Measurements from ENCODE around the gene ZNF598.
"Not testable (repeated sequence)": the region's sequence is repeated elsewhere in the genome, so short reads cannot be mapped to it uniquely, and the experiment has no call there.

Gene ZNF598

DNA sequence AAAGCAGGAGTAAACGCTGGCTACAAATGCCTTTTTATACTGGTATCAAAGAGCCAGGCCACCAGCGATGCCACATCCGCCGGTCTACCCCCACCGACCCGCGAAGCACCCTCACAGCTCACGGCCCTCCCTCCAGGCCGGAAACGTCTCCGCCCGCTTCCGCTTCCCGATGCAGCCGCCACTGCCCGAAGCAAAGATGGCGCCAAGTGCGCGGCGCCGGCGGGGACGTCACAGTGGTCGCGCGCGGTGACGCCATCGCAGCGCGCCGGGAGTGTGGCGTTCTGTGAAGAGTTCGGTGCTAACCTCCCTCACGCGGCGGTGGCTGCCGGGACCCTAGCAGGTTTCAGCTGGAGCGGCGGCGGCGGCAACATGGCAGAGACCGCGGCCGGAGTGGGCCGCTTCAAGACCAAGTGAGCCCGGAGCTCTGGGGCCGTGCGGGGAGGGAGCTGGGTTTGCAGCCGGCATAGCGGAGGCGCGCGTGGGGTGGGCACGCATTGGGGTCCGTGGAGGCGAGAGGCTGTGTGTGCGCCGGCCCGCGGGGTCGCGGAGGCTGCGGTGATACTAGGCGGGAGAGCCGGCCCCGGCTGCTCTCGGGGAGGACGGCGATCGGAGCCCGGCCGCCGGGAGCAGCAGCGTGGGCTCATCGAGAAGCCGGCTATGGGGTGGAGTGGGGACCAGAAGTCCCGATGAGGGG is 37.7 kb downstream of the ZNF598 start, which contains the start of gene TBL3:
Gene TBL3, plus strand, starts transcription at position 258 of the 694 bp plus-strand sequence. Its CDS starts 112 bp downstream, at position 370.
- Mint-ChIP-seq H3K9me3 (no peaks in the 10 kb centered on the region), H3K4me1 (peaks cover 54% of the 10 kb centered on the region), H3K27ac (peak within 1 kb of the TSS; percentile 94 to 99), H3K4me3 (peak within 1 kb of the TSS; percentile 94 to 100), H3K27me3 (no peaks in the 10 kb centered on the region)
- ATAC-seq (peak; percentile 97), DNase-seq (peak; percentile 97 to 98)

- Mint-ChIP-seq H3K9me3 (no peaks in the 10 kb centered on the region), H3K4me1 (peaks cover 57% of the 10 kb centered on the region), H3K4me3 (no peak overlapping the region), H3K27ac (peak overlapping the region in 1 of 2 donors; percentile 54), H3K27me3 (no peaks in the 10 kb centered on the region)
- ATAC-seq (no peak), DNase-seq (no peak)
Measured at GRCh38 chr16:1968146-1968953, 41.3 kb downstream of the ZNF598 start.

- Mint-ChIP-seq H3K9me3 (no peaks in the 10 kb centered on the region), H3K4me3 (peak within 1 kb of the TSS; percentile 94 to 98), H3K27me3 (no peaks in the 10 kb centered on the region), H3K27ac (peak within 1 kb of the TSS; percentile 98), H3K4me1 (peaks cover 59% of the 10 kb centered on the region)
- ATAC-seq, result no peak
- DNase-seq, result no peak
Measured at GRCh38 chr16:1966460-1966859, 43.2 kb downstream of the ZNF598 start, which contains the start of gene RNF151. TSS of gene RNF151 (plus strand) at chr16:1966856. CDS start at chr16:1966882, 26 bp downstream.

DNA sequence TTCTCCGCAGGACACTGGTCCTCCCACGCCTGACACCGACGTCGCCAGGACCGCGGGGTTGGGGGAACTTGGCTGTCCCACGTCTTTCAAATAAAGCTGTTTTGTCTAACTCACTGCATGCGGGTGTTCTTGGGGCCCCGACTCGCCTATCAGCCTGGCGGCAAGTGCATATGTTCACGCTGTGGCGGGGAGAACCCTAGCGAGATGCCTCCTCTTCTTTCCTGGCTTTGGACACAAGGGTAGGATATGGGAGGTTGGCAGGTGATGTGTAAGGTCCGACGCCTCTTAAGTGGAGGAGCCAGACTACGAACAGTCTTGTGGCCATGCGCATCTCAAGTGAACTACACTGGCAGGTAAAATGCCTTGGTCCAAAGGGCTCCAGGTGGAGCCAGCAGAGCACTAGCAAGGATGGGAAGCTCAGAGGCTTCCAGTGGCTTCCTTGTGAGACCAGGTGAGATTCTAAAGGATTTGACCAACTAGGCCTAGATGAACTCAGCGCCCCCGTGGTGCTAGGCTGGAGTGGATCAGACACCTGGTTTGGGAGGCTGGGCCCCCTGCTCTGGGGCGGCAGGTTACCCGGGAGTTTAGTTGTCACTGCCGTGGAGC is 44.1 kb downstream of the ZNF598 start:
- Mint-ChIP-seq H3K27ac (peak overlapping the region; percentile 98), H3K4me1 (peaks cover 59% of the 10 kb centered on the region), H3K4me3 (peak overlapping the region; percentile 94 to 98), H3K27me3 (no peaks in the 10 kb centered on the region), H3K9me3 (no peaks in the 10 kb centered on the region)
- DNase-seq, result peak in 1 of 2 donors; percentile 23
- no peak for ATAC-seq

GRCh38 chr16:1964506-1965395 is 44.9 kb downstream of the ZNF598 start, which contains the start of gene RPS2:
TSS of gene RPS2 (minus strand) at chr16:1964826. CDS start at chr16:1964625, 201 bp downstream.
- no peaks in the 10 kb centered on the region for H3K9me3 Mint-ChIP-seq
- peaks cover 60% of the 10 kb centered on the region for H3K4me1 Mint-ChIP-seq
- peak within 1 kb of the TSS; percentile 94 to 98 for H3K4me3 Mint-ChIP-seq
- ATAC-seq, result peak; percentile 91
- H3K27ac Mint-ChIP-seq, result peak within 1 kb of the TSS; percentile 98
- peak; percentile 96 to 99 for DNase-seq
- H3K27me3 Mint-ChIP-seq, result no peaks in the 10 kb centered on the region

- H3K9me3 Mint-ChIP-seq, result no peaks in the 10 kb centered on the region
- H3K27ac Mint-ChIP-seq, result peak overlapping the region; percentile 96 to 98
- peaks cover 65% of the 10 kb centered on the region for H3K4me1 Mint-ChIP-seq
- DNase-seq (no peak), ATAC-seq (peak; percentile 6)
- H3K4me3 Mint-ChIP-seq, result peak overlapping the region; percentile 94 to 98
- no peaks in the 10 kb centered on the region for H3K27me3 Mint-ChIP-seq
Measured at GRCh38 chr16:1963806-1964505, 45.7 kb downstream of the ZNF598 start.

DNA sequence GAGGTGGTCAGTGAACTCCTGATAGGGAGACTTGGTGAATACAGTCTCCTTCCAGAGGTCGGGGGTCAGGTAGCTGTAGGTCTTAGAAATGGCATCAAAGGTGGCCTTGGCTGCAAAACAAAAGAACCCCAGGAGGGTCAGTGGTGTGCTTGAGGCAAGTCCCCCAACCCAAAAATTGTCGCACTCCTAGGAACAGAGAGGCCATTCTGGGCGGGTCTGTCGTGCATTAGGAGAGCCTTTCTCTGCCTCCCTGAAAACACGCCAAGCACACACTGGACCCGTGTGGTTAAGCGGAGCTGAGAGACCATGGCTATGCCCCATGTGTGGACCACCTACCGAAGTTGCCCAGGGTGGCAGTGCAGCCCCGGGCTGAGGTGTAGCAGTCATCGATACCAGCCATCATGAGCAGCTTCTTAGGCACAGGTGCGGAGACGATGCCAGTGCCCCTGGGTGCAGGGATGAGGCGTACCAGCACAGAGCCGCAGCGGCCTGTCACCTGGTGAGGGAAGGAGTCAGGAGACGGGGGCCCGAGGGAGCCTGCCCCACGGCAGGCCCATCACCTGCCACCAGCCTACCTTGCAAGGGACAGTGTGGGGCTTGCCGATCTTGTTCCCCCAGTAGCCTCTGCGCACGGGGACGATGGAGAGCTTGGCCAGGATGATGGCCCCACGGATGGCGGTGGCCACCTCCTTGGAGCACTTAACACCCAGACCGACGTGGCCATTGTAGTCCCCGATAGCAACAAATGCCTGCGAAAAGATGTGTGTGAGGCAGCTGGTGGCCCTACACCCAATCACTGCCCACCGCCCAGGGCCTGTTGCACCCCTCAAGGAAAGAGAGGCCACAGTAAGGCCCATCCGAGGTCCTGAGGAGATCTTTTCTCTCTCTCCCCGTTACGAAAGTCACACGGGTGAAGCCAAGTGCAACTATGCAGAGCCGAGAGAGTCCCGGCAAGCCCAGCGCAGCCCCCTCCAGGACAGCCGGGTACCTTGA is 47.2 kb downstream of the ZNF598 start:
- not testable (repeated sequence) for ATAC-seq, DNase-seq
- H3K4me1 Mint-ChIP-seq, result peaks cover 66% of the 10 kb centered on the region

DNA sequence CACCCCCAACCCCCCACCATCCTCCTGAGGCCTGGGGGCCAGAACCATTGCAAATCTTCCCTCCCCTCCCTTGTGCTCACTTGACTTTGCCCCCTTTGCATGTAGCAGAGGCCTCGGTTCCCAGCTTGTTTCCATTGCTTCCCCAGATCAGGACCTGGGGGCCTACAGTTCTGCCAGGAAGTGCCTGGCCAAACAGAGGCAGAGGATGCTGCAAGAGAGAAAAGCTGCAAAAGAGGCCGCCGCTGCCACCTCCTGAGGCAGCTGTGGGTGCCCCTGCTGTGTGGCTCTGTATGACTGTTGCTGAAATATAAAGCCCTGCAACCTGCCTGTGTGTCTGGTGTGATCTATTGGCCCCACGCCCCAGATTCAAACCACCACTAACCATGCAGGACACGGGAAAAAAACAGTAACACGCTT is 48.0 kb downstream of the ZNF598 start:
- no peak for DNase-seq
- peak overlapping the region in 1 of 2 donors; percentile 72 for H3K27ac Mint-ChIP-seq
- H3K9me3 Mint-ChIP-seq, result no peaks in the 10 kb centered on the region
- H3K4me3 Mint-ChIP-seq, result peak overlapping the region; percentile 94 to 98
- H3K27me3 Mint-ChIP-seq, result no peaks in the 10 kb centered on the region
- ATAC-seq, result no peak
- peaks cover 61% of the 10 kb centered on the region for H3K4me1 Mint-ChIP-seq

More for the DNA sequence above, 47.2 kb downstream of the ZNF598 start:
- peak overlapping the region; percentile 94 to 98 for H3K4me3 Mint-ChIP-seq
- peak overlapping the region; percentile 96 to 98 for H3K27ac Mint-ChIP-seq
- not testable (repeated sequence) for H3K27me3 Mint-ChIP-seq, H3K9me3 Mint-ChIP-seq

DNA sequence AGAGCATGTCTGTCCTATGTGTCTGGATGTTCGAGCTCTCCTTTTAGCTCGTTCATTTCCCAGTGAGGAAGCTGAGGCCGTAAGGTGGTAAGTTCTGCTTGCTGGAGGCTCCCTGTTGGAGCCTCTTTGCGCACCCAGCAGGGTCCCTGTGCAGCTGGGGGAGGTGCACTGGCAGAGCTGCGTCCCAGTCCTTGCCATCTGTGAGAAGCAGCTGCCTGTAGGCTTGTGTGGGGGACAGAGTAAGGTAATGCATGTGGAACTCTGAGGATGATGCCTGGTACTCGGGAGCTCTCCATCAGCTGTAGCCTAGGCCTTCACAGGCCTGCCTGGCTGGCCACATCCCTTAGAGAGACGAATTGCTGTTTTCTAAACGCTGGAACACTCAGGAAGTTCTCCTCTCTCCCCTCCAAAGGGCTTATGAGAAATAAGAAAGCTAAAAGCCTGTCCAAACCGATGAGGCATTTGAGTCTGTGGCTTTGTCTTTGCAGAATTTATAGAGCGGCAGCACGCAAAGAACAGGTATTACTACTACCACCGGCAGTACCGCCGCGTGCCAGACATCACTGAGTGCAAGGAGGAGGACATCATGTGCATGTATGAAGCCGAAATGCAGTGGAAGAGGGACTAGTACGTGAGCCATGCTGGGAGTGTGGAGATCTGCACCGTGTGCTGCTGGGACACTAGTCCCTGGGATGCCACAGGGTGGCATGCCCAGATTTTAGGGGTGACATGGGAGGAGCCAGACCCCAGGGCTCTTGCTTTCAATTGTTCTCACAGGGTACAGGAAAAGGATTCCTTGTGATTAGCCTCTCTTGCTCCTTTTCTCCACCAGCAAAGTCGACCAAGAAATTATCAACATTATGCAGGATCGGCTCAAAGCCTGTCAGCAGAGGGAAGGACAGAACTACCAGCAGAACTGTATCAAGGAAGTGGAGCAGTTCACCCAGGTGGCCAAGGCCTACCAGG is 48.7 kb downstream of the ZNF598 start:
- DNase-seq (peak in 1 of 2 donors; percentile 40), ATAC-seq (peak; percentile 5)
- Mint-ChIP-seq H3K27ac (peak overlapping the region; percentile 91 to 98), H3K4me3 (peak overlapping the region; percentile 84 to 97), H3K9me3 (no peaks in the 10 kb centered on the region), H3K27me3 (no peaks in the 10 kb centered on the region), H3K4me1 (peaks cover 60% of the 10 kb centered on the region)

DNA sequence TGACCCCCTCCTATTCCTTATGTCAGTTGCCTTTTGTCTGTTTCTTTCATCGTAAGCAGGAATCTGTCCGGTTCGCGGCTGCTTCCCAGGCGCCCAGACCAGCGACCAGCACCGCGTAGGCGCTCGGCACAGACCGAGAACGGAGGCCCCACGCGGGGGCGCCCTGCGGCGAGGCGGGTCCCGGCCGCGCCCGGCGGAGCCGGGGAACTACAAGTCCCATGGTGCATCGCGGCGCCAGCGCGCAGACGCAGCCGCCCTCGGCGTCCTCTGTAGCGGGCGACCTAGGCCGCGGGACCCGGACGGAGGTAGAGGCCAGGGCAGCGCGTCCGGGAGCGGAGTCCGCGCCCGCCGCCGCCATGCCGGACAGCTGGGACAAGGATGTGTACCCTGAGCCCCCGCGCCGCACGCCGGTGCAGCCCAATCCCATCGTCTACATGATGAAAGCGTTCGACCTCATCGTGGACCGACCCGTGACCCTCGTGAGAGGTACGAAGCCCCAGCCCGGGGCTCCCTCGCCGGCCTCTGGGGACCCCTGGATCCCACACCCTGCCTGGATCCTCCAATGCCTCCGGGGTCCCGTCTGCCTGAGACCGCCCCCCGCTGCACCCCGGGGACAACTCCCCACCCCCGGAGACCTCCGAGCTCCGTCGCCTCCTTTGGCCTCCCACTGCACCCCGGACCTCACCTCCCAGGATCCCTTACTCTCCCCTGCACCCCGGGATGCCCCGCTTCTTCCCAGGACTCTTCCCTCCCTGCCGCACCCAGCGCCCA is 50.2 kb downstream of the ZNF598 start, which contains the start of gene NDUFB10:
Gene NDUFB10, plus strand, starts transcription at position 270 of the 771 bp plus-strand sequence. Its CDS starts 87 bp downstream, at position 357.
- no peaks in the 10 kb centered on the region for H3K27me3 Mint-ChIP-seq
- H3K9me3 Mint-ChIP-seq, result no peaks in the 10 kb centered on the region
- ATAC-seq (peak; percentile 85), DNase-seq (peak; percentile 90 to 91)
- H3K27ac Mint-ChIP-seq, result peak within 1 kb of the TSS; percentile 91 to 98
- H3K4me1 Mint-ChIP-seq, result peaks cover 54% of the 10 kb centered on the region
- H3K4me3 Mint-ChIP-seq, result peak within 1 kb of the TSS; percentile 84 to 97

DNA sequence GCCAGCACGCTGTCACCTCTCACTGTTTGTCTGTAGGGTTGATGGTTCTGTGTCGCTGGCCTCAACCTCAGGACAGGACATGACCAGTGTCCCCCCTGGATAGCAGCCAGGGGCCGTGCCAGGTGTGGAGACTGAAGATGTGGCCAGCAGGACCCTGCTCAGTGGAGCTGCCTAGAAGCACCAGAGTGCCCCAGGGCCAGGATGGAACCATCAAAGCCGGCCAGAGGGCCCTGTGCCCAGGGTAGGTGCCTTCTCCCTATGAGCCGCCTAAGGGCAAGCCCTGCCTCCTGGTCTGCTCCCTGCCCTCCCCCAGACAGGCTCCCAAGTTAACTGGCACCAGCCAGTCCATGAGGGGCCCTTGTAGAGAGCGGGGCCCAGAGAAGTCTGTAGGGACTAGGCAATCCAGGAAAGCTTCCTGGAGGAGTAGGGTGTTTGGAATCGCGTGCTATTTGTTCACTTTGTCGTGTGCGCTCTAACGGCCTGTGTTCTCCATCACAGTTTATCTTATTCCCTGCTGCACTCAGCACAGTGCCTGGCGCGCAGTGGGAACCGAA is 50.8 kb downstream of the ZNF598 start:
- no peaks in the 10 kb centered on the region for H3K9me3 Mint-ChIP-seq
- no peaks in the 10 kb centered on the region for H3K27me3 Mint-ChIP-seq
- ATAC-seq, result peak; percentile 6
- H3K4me1 Mint-ChIP-seq, result peaks cover 49% of the 10 kb centered on the region
- peak in 1 of 2 donors; percentile 34 for DNase-seq
- peak overlapping the region; percentile 78 to 91 for H3K27ac Mint-ChIP-seq
- H3K4me3 Mint-ChIP-seq, result peak overlapping the region; percentile 84 to 97

Data from stimulated activated naive CD8-positive, alpha-beta T cell treated with anti-CD3 and anti-CD28 coated beads, Interleukin-15, amount 100 ng/mL, for 72 hours (primary cell).